ENCODE results near the gene LIMA1. TPM values are rescaled to one million over a fixed set of nuclear protein-coding genes. Genes with fewer than 3 reads are reported as not detected.

LIMA1 gene
- total RNA-seq, 4 donors from 2014 or later: 47.2 to 62.1 (median 54.5) TPM

GRCh38 chr12:50195832-50196231 lies 87.5 kb downstream of the LIMA1 start:
- H3K4me3 ChIP-seq (ENCODE audit: low read depth, poor library complexity, severe bottlenecking): no peak overlapping the region
- intact Hi-C loops (cut with DNase I; ENCODE audit: low total_unique reads): no loop called here
- WGBS, 2 donors: 51 to 59% methylated on average over 4 of the region's 4 CpGs
- TF ChIP-seq CTCF (IDR thresholded peaks at IDR 0.05): no peak
- no peak for TF ChIP-seq POLR2A (IDR thresholded peaks at IDR 0.05)
- peak in 1 of 2 donors; percentile 15 for DNase-seq (ENCODE audit: low spot score in 2 of 2)

- no peak overlapping the region for H3K4me3 ChIP-seq (ENCODE audit: low read depth, poor library complexity, severe bottlenecking)
- no peak for TF ChIP-seq CTCF (IDR thresholded peaks at IDR 0.05)
- no peak for TF ChIP-seq POLR2A (IDR thresholded peaks at IDR 0.05)
- intact Hi-C loops (cut with DNase I; ENCODE audit: low total_unique reads): no loop called here
- WGBS, 2 donors: 78 to 80% methylated on average over 5 of the region's 5 CpGs
- DNase-seq (ENCODE audit: low spot score in 2 of 2): no peak
These were observed 90.4 kb downstream of the LIMA1 start for GRCh38 chr12:50192908-50193307.

- 95 to 99% methylated on average over 4 of the region's 4 CpGs for WGBS, 2 donors
- H3K4me3 ChIP-seq (ENCODE audit: low read depth, poor library complexity, severe bottlenecking): no peak overlapping the region
- intact Hi-C loops (cut with DNase I; ENCODE audit: low total_unique reads): no loop called here
- no peak for DNase-seq (ENCODE audit: low spot score in 2 of 2)
- no peak for TF ChIP-seq CTCF (IDR thresholded peaks at IDR 0.05)
These were observed 91.1 kb downstream of the LIMA1 start for GRCh38 chr12:50192236-50192635.

- WGBS, 2 donors: 77 to 87% methylated on average over 1 of the region's 1 CpG
- intact Hi-C loops (cut with DNase I; ENCODE audit: low total_unique reads): no loop called here
- TF ChIP-seq CTCF (IDR thresholded peaks at IDR 0.05): no peak
- TF ChIP-seq POLR2A (IDR thresholded peaks at IDR 0.05): no peak
- no peak overlapping the region for H3K4me3 ChIP-seq (ENCODE audit: low read depth, poor library complexity, severe bottlenecking)
- no peak for DNase-seq (ENCODE audit: low spot score in 2 of 2)
These were observed 92.5 kb downstream of the LIMA1 start for GRCh38 chr12:50190859-50191258.

GRCh38 chr12:50188875-50189575 lies 94.3 kb downstream of the LIMA1 start:
- no peak for TF ChIP-seq CTCF (IDR thresholded peaks at IDR 0.05)
- TF ChIP-seq POLR2A (IDR thresholded peaks at IDR 0.05): no peak
- peak in 1 of 2 donors; percentile 37 for DNase-seq (ENCODE audit: low spot score in 2 of 2)
- no peak overlapping the region for H3K4me3 ChIP-seq (ENCODE audit: low read depth, poor library complexity, severe bottlenecking)
- WGBS, 2 donors: 65 to 67% methylated on average over 5 of the region's 5 CpGs
- intact Hi-C loops (cut with DNase I; ENCODE audit: low total_unique reads): no loop called here

Measured in lower leg skin (tissue), 4 donors.